ENCODE measurements around the gene PPP6C.
"Not testable (repeated sequence)": the region's sequence is repeated elsewhere in the genome, so short reads cannot be mapped to it uniquely, and the experiment has no call there.

Gene PPP6C

DNA sequence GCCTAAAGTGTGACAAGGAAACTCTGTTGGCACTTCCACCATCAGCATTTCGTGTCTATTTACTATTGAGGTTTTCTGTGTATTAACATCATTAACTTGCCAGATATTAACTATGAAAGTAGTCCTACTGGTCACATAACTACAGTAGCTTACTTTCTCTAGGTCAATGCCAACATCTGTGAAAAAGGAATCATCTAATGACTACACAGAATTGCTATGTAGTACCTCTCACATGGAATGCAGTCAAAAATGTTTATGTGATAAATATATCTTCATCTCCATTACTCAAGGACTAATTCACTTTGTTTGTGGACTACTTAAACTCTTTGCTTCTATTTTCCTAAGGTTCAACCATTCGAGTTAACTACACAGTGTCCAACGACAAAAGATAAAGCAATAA lies 48.4 kb downstream of the PPP6C start:
- no peak for DNase-seq

GRCh38 chr9:125140576-125140975 lies 49.0 kb downstream of the PPP6C start:
- DNase-seq: no peak

DNA sequence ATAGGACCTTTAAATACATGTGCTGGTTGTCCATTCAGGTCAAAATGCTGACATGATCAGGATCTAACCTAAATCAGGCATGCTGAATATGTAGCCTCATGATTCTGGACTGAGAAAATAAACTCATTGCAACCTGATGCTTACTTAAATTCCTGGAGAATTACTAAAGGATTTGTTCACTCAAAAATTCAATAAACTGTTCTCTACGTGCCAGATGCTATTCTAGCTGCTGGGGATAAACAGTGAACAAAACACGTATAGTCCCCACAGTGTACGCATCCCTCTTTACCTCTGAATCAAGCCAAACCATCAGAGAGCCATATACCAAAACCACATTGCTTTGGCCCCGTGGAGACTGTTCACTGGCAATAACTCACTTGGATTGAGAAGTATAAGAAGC lies 52.4 kb downstream of the PPP6C start:
- DNase-seq: no peak

DNA sequence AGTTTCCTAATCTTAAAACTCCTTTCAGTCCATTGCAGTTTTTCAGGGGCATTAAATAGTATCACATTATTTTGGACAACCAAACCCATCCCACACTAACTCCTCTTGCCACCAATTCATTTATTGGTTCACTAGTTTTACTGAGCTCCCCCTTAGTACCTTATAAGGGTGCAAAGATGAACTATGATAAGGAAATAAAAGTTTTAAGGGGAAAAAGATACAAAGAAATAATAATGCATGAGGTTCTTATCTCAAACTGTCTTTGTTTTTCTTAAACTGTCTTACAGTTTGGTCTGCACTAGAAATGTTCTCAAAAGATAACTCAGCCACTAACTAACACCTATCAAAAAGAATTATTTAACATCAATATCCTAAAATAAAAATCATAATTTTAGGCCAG lies 54.6 kb downstream of the PPP6C start:
- DNase-seq: no peak

DNA sequence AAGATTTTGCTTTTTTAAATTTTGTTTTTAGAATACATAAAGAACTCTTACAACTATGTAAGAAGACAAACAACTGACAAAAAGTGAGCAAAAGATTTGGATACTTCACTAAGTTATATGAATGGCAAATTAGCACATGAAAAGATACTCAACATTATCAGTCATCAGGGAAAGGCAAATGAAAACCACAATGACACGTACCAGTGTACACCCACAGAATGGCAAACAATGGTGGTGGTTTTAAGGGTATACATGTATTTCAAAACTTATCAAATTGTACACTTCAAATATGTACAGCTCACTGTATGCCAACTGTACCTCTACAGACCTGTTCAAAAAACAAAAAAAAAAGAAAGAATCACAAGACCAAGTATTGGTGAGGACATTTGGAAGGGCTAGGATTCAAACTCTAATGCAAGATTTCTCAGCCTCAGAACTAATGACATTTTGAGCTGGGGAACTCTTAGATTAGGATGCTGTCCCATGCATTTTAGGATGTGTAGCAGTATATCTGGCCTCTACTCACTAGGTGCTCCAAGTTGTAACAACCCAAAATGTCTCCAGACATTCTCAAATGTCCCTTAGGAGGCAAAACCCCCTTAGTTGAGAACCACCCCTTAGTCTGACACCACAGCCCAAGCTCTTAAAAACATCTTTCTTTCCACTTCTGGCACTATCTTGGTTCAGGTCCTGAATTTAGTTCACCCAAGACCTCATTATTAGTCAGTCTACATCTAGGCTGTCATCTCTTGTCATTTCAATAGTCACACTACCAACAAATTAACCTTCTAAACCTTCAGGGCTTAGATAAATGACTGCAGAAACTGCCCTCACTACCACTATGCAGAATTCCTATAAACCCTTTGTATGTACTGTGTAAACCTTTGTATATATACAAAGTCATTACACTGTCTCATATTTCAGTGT lies 55.9 kb downstream of the PPP6C start:
- no peak for DNase-seq

GRCh38 chr9:125131778-125132177 lies 57.8 kb downstream of the PPP6C start:
- no peak for DNase-seq

GRCh38 chr9:125126019-125126746 lies 63.4 kb downstream of the PPP6C start:
- DNase-seq: peak; percentile 99

GRCh38 chr9:125125523-125125922 lies 64.1 kb downstream of the PPP6C start:
- DNase-seq: no peak

GRCh38 chr9:125121146-125121545 lies 68.5 kb downstream of the PPP6C start:
- no peak for DNase-seq

DNA sequence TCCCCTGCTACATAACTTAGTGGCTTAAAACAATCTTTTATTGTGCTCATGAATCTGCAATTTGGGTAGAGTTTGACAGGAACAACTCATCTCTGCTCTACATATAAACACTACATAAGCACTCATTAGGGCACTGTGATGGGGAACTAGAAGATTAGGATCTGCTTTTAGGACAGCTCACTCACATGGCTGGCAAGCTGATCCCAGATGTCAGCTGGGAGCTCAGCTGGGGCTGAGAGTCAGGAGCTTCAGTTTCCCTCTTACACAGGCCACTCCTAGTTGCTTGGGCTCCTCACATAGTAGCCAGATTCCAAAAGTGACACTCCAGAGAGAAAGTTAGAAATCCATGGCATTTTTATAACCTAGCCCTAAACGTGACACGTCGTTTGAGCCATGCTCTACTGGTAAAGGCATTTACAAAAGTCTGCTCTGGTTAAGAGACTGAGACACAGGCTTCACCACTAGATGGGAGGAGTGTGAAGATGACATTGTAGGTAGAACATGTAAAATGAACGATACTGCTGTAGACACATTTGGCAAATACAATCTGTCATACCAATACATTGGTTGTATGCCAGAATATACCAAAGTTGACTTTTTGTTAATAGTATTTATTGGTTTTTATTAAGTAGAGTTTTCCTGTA lies 69.8 kb downstream of the PPP6C start:
- DNase-seq: no peak

GRCh38 chr9:125118696-125119095 lies 70.9 kb downstream of the PPP6C start:
- DNase-seq: not testable (repeated sequence)

DNA sequence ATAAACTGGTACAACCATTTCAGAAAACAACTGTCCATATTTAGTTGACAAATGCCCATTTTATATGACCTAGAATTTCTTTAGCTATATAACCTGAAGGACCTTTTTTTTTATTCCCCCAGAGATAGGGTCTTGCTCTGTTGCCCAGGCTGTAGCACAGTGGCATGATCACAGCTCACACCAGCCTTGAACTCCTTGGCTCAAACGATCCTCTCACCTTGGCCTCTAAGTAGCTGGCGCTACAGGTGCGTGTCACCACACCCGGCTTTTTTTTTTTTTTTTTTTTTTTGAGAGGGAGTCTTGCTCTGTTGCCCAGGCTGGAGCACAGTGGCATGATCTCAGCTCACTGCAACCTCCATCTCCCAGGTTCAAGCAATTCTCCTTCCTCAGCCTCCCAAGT lies 75.1 kb downstream of the PPP6C start:
- not testable (repeated sequence) for DNase-seq

GRCh38 chr9:125110464-125110863 lies 79.1 kb downstream of the PPP6C start:
- DNase-seq: no peak

GRCh38 chr9:125108541-125108940 lies 81.1 kb downstream of the PPP6C start:
- not testable (repeated sequence) for DNase-seq

DNA sequence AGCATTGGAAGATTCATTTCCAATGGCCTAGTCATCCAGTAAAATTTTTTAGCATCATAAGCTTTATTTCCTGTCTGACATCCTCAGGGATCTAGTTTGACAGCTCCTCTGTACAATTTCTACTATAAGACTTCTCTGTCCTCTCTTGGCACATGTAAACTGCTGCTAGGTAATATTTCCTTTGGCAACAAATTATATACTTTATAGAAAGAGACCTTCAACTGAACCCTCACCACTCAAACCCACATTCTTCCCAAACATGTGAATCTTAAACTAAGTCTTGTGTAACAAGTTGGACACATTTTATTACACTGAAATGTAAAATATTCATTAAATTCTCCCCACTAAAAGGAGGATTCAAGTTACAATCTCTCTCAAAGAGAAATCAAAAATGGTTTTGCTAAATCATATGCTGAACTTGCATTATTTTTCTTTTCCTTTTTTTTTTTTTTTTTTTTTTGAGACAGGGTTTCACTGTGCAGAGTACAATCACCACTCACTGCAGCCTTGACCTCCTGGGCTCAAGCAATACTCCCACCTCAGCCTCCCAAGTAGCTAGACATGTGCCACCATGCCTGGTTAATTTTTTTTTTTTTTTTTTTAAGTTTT lies 83.2 kb downstream of the PPP6C start:
- peak; percentile 49 for DNase-seq

DNA sequence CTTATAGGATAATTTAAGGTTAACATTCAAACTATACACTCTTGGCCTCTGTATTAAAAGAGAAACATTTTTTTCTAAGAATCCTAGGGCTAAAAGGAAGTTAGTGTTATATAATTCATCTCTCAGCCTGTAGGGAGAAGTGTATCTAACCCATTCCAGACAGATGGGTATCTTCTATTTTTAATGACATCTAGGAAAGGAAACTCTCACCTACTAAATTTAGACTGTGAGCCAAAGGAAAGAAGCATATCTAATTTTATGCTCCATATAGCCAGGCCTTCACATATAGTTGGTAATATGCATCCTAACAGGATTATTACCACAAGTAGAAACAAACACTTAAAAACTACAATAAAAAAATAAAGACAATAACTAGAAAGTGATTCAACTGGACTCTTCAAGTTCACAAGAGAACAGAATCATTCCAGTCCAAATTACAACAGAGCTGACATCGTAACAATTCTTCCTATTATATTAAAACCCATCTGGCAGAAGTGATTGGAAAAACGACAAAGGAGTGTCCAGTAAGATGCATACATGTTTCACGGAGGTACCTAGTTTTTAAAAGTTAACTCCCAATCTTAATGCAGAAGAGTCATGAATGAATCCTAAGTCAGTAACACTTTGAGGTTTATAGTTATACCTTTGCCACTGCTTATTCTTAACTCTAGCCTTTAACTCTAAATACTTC lies 85.7 kb downstream of the PPP6C start:
- no peak for DNase-seq

- DNase-seq: no peak
Observed at GRCh38 chr9:125103021-125103420, 86.6 kb downstream of the PPP6C start.

DNA sequence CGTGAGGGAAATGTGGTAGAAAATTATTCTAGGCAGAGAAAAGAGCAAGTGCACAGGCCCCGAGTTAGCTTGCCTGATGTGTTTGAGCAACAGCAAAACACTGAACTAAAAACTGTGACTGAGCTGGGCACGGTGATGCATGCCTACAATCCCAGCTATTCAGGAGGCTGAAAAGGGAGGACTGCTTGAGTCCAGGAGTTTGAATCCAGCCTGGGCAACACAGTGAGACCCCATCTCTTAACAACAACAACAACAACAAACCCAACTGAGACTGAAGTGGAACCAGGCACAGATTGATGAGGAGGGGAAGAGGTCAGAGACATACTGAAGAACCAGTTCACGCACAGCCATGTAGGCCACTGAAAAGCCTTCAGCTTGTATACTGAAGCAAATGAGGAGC lies 88.8 kb downstream of the PPP6C start:
- no peak for DNase-seq

DNA sequence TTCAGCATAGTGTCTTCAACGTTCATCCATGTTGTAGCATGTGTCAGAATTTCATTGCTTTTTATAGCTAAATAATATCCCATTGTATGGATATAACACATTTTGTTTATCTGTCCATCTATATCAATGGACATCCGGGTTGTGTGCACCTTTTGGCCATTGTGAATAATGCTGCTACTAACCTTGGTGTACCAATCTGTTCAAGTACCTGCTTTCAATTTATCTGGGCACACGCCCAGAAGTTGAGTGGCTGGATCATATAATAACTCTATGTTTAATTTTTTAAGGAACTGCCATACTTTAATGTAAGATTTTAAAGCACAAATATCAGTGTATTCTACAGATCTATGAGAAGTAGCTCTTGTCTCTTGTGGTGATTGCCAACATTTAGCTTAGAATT lies 89.8 kb downstream of the PPP6C start:
- no peak for DNase-seq

Data from NCI-H226 (cell line).